GM19467 (cell line): ENCODE results near the gene RITA1.

ENCODE experiments used
- ATAC-seq: cut with Tn5 transposase; IDR thresholded peaks from one replicate; pipeline ENCODE4 v1.9.1; 2021; ENCODE audit warnings: mild to moderate bottlenecking, moderate library complexity; ENCODE audit not compliant: unreplicated experiment

The RITA1 gene

DNA sequence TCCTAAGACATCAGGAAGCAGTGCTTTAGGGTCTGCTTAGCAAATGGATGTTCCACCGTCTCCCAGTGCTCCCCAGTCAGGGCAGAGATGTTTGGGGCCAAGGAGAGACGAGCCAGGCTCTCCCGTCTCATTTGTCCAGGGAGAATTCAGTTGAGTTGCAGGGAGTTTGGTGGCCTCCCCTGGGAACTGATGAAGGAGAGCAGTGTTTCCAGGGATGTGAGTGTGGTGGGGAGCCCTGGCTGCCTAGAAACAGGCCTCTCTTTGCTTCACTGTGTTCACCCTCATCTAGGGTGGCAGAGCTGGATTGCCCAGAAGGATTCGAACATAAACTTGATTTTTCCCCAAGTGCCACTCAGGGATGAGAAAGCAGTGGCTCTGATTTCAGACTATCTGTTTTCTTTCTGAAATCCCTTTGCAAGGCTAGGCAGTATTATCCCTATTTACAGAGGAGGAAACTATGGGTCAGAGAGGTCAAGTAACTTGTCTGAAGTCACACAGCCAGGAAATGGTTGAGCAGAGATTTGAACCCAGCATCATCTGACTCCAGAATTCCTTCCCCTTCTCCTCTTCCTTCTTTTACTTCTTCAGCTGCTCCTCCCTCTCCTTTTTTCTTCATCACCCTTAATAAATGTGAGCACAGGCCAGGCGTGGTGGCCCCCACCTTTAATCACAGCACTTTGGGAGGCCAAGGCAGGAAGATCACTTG is 42.3 kb downstream of the RITA1 start:
- no peak for ATAC-seq

- ATAC-seq, result no peak
These were observed 43.0 kb downstream of the RITA1 start for GRCh38 chr12:113228394-113229028.

DNA sequence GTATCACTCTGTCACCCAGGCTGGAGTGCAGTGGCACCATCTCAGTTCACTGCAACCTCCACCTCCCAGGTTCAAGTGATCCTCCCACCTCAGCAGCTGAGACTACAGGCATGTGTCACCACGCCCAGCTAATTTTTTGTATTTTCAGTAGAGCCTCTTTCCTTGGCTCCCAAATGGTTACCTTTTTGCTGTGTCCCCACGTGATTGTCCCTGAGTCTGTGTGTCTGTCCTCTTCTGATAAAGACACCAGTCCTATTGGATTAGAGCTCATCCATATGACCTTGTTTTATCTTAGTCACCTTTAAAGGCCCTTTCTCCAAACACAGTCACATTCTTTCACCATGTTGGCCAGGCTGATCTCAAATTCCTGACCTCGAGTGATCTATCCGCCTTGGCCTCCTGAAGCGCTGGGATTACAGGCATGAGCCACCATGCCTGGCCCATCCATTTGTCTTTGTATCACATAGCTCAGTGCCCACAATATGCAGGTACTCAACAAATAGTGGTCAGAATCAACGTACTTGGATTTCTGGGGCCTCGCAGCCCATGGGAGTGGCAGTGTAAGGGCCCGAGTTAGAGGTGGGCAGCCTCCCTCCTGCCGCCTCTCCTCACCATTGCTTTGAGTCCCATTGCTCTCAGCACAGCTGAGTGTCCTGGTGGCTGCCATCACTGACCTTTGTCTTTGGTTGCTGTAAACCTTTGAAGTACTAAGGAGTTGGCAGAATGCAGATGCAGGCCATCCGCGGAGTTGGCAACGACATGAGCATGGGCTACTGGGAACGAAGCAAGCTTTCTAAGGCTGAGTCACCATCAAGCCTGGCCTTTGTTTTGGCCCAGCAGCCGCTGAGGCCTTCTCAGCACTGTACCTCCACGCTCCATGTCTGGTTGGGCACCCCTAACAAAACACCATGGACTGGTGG is 45.1 kb downstream of the RITA1 start:
- no peak for ATAC-seq

DNA sequence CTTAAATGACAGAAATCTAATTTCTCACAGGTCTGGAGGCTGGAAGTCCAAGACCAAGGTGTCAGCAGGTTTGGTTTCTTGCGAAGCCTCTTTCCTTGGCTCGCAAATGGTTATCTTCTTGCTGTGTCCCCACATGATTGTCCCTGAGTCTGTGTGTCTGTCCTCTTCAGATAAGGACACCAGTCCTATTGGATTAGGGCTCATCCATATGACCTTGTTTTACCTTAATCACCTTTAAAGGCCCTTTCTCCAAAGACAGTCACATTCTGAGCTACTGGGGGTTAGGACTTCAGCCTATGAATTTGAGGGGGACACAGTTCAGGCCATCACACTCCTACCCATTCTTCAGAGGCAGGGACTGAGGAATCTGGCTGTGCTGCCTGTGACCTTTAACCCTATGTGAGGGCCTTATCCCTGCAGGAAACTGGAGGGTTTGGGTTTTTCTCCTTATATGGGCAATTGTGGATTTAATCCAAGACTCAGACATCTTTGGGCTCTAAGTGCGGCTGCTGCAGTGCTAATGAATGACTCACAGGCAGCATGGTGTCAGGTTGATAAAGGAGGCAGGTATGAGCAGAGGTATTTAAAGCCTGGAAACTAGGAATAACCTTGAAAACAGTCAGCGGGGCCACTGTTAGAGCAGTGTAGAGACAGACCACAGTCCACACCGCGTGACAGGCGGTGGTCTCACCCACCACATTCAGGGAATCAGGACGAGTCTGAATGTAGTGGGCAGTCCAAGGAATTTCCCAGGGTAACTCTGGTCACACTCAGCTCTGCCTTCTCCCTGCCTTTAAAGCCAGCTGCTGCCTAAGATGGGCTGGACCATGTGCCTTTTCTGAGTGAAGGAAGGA is 45.9 kb downstream of the RITA1 start:
- no peak for ATAC-seq

- ATAC-seq, result no peak
These were observed 46.7 kb downstream of the RITA1 start for GRCh38 chr12:113232089-113232839.

- ATAC-seq, result peak; percentile 54
These were observed 47.5 kb downstream of the RITA1 start for GRCh38 chr12:113232840-113233585.

GRCh38 chr12:113233967-113234366 is 48.4 kb downstream of the RITA1 start:
- ATAC-seq, result no peak

- ATAC-seq, result no peak
These were observed 49.0 kb downstream of the RITA1 start for GRCh38 chr12:113234483-113234882.

GRCh38 chr12:113235976-113236375 is 50.5 kb downstream of the RITA1 start:
- no peak for ATAC-seq

GRCh38 chr12:113236539-113237399 is 51.2 kb downstream of the RITA1 start:
- no peak for ATAC-seq

GRCh38 chr12:113237748-113238147 is 52.2 kb downstream of the RITA1 start:
- ATAC-seq, result no peak

GRCh38 chr12:113238309-113238708 is 52.8 kb downstream of the RITA1 start:
- no peak for ATAC-seq

DNA sequence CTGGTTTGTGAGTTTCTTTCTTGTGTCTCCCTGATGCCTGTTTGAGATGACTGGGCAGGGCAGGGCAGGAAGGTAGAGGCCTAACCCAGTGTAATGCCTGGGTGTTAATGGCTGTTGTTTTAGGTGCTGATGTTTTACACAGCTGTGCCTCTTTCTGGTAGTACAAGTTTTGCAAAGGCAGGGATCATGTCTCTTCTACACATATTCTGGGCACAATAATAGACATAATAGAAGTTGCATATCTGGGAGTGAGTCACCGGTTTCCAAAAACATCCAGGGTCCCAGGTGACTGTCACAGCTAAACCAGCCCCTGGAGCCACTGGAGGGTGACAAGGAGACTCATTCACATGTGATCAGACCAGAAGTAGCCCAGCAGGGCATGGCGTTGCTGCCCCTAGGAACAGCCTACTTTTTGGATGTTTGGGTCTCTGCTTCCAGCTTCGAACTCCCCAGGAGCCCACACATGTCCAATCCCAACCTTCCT is 53.8 kb downstream of the RITA1 start:
- no peak for ATAC-seq

DNA sequence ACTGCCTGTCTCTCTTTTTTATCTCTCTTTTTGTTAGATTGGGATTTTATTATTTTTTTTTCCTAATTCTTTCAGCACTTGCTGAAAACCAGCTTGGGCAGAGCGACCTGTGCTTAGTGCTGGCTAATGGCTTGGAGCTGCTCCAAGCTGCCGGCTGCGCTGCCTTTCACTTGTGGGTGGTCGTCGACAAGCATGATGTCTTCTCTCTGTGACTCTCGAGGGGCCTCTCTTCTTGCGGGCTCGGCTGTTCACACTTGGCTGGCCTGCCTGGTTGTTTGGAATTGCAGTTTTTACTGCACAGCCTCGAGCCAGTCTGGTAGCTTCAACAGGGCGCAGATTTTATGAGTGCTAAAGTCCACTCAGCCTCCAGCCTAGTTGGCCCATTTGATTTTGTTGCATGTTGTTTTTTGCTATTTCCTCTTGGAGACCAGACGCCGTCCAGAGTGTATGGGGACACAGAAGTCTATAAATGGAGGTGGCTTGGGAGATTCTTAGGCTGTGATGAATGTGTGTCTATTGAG is 54.4 kb downstream of the RITA1 start:
- ATAC-seq, result no peak

GRCh38 chr12:113240395-113240794 is 54.9 kb downstream of the RITA1 start:
- no peak for ATAC-seq

DNA sequence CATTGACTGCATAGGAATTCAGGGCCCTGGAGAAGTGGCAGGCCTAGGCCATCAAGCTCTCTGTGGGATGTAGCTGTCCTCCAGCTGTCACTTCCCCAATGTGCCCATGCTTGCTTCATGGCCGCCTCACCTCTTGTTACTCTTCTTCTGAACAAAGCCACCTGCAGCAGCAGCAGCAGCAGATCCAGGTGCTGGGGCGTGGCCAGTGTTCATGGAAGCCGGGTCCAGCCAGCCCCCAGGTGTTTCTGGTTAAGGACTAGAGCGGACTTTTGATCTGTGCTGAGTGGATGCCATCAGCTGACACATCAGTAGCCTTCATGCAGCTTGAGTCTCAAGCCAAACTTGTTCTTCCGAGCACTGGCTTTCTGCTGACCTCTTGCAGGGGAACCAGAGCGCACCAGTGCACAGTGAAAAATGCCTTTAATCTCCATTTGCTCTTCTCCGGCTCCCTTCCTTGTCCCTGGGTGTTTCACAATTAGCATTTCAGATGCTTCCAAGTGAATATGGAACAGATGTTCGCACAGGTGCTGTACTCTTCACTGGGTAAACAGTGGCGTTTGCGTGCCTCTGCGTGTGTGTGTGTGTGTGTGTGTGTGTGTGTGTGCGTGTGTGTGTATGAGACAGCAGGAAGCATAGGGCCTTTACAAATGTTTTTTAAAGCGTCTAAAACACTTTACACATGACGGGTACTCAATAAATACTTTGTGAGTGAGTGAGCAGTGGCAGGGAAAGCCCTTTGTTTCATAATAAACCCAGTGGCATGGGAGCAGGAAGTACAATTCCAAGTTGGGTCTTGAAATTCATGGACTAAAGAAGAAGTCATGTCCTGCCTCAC is 55.9 kb downstream of the RITA1 start:
- no peak for ATAC-seq
